Ectodermal cell (in vitro differentiated cells): ENCODE results near the gene EBLN2.

ENCODE experiments used
- H3K27ac ChIP-seq: 2 replicates; pipeline ENCODE4 v1.7.0; 2013; ENCODE audit warnings: mild to moderate bottlenecking, low read depth, low read length; ENCODE audit not compliant: insufficient read depth, poor library complexity, severe bottlenecking
- H3K27me3 ChIP-seq: 2 replicates; pipeline ENCODE4 v1.7.0; 2013; ENCODE audit warnings: mild to moderate bottlenecking, low read length; ENCODE audit not compliant: insufficient read depth, control insufficient read depth, poor library complexity, severe bottlenecking
- H3K36me3 ChIP-seq: one replicate; pipeline ENCODE4 v1.7.0; 2013; ENCODE audit warnings: low read length; ENCODE audit not compliant: control insufficient read depth, insufficient read depth
- H3K4me1 ChIP-seq: one replicate; pipeline ENCODE4 v1.7.0; 2013; ENCODE audit warnings: low read length; ENCODE audit not compliant: control insufficient read depth, insufficient read depth
- H3K4me3 ChIP-seq: 2 replicates; pipeline ENCODE4 v1.7.0; 2013; ENCODE audit warnings: low read depth, low read length, control low read depth; ENCODE audit not compliant: insufficient read depth
- H3K9me3 ChIP-seq: 2 replicates; pipeline ENCODE4 v1.7.0; 2013; ENCODE audit warnings: mild to moderate bottlenecking, low read length, moderate library complexity; ENCODE audit not compliant: control insufficient read depth
- WGBS, 2 experiments: methylation state at CpG; one replicate each; pipeline ENCODE4 v1.1.7; 2013; ENCODE audit warnings: missing lambda C conversion rate in 2 of 2; 5-methylcytosine and 5-hydroxymethylcytosine counted together

Gene EBLN2

GRCh38 chr3:73031573-73032103 is 29.8 kb upstream of the EBLN2 start:
- no peaks in the 10 kb centered on the region for H3K36me3 ChIP-seq
- H3K9me3 ChIP-seq: no peaks in the 10 kb centered on the region
- H3K4me3 ChIP-seq: no peak overlapping the region
- H3K27me3 ChIP-seq: no peaks in the 10 kb centered on the region
- 73 to 78% methylated on average over 2 of the region's 2 CpGs for WGBS, 2 experiments
- no peaks in the 10 kb centered on the region for H3K4me1 ChIP-seq
- no peak overlapping the region for H3K27ac ChIP-seq

GRCh38 chr3:73036694-73037591 is 24.5 kb upstream of the EBLN2 start:
- no peak overlapping the region for H3K4me3 ChIP-seq
- H3K4me1 ChIP-seq: no peaks in the 10 kb centered on the region
- no peak overlapping the region for H3K27ac ChIP-seq
- WGBS, 2 experiments: no CpG with 5 or more reads among the region's 3 CpGs
- no peaks in the 10 kb centered on the region for H3K36me3 ChIP-seq
- no peaks in the 10 kb centered on the region for H3K27me3 ChIP-seq
- H3K9me3 ChIP-seq: no peaks in the 10 kb centered on the region

GRCh38 chr3:73041537-73041936 is 19.9 kb upstream of the EBLN2 start:
- Histone ChIP-seq H3K27ac (no peak overlapping the region), H3K36me3 (no peaks in the 10 kb centered on the region), H3K4me1 (no peaks in the 10 kb centered on the region), H3K27me3 (no peaks in the 10 kb centered on the region), H3K9me3 (no peaks in the 10 kb centered on the region), H3K4me3 (no peak overlapping the region)
- 86 to 88% methylated on average over 3 of the region's 3 CpGs for WGBS, 2 experiments

GRCh38 chr3:73043414-73043813 is 18.0 kb upstream of the EBLN2 start:
- WGBS, 2 experiments: 80% methylated on average over 1 of the region's 1 CpG; no CpG with 5 or more reads in 1 of the 2 experiments
- no peaks in the 10 kb centered on the region for H3K36me3 ChIP-seq
- no peaks in the 10 kb centered on the region for H3K27me3 ChIP-seq
- H3K4me1 ChIP-seq: no peaks in the 10 kb centered on the region
- H3K27ac ChIP-seq: no peak overlapping the region
- no peak overlapping the region for H3K4me3 ChIP-seq
- no peaks in the 10 kb centered on the region for H3K9me3 ChIP-seq

DNA sequence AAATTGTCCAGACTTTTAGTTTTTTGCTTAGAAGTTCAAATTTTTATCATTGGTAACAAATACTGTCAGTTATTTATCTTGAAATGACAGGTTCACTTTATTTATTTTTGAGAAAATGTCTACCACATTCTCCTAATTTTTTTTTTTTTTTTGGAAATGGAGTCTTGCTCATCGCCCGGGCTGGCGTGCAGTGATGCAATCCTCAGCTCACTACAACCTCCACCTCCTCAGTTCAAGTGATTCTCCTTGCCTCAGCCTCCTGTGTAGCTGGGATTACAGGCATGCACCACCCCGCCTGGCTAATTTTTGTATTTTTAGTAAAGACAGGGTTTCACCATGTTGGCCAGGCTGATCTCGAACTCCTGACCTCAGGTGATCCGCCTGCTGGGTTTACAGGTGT is 16.1 kb upstream of the EBLN2 start:
- no peaks in the 10 kb centered on the region for H3K27me3 ChIP-seq
- H3K4me3 ChIP-seq: no peak overlapping the region
- WGBS, 2 experiments: 91 to 93% methylated on average over 6 of the region's 6 CpGs
- no peaks in the 10 kb centered on the region for H3K36me3 ChIP-seq
- H3K27ac ChIP-seq: no peak overlapping the region
- H3K4me1 ChIP-seq: no peaks in the 10 kb centered on the region
- H3K9me3 ChIP-seq: no peaks in the 10 kb centered on the region

GRCh38 chr3:73046195-73046594 is 15.3 kb upstream of the EBLN2 start:
- WGBS, 2 experiments: 67 to 70% methylated on average over 1 to 2 of the region's 2 CpGs
- Histone ChIP-seq H3K36me3 (no peaks in the 10 kb centered on the region), H3K4me3 (no peak overlapping the region), H3K27me3 (no peaks in the 10 kb centered on the region), H3K9me3 (no peaks in the 10 kb centered on the region), H3K27ac (no peak overlapping the region), H3K4me1 (no peaks in the 10 kb centered on the region)

- no peaks in the 10 kb centered on the region for H3K27me3 ChIP-seq
- H3K4me1 ChIP-seq: no peaks in the 10 kb centered on the region
- 97% methylated on average over 7 to 9 of the region's 10 CpGs for WGBS, 2 experiments
- no peaks in the 10 kb centered on the region for H3K36me3 ChIP-seq
- H3K4me3 ChIP-seq: no peak overlapping the region
- H3K9me3 ChIP-seq: no peaks in the 10 kb centered on the region
- no peak overlapping the region for H3K27ac ChIP-seq
Measured at GRCh38 chr3:73049319-73049718, 12.1 kb upstream of the EBLN2 start.

GRCh38 chr3:73052857-73053256 is 8.6 kb upstream of the EBLN2 start:
- H3K27ac ChIP-seq: no peak overlapping the region

GRCh38 chr3:73055583-73055982 is 5.9 kb upstream of the EBLN2 start:
- no peaks in the 10 kb centered on the region for H3K4me1 ChIP-seq
- H3K9me3 ChIP-seq: no peaks in the 10 kb centered on the region
- no peak overlapping the region for H3K4me3 ChIP-seq
- H3K36me3 ChIP-seq: no peaks in the 10 kb centered on the region
- 79 to 83% methylated on average over 8 of the region's 8 CpGs for WGBS, 2 experiments
- H3K27ac ChIP-seq: peak overlapping the region; percentile 16
- H3K27me3 ChIP-seq: no peaks in the 10 kb centered on the region

More at GRCh38 chr3:73052857-73053256, 8.6 kb upstream of the EBLN2 start:
- H3K9me3 ChIP-seq: no peaks in the 10 kb centered on the region
- no peak overlapping the region for H3K4me3 ChIP-seq
- H3K4me1 ChIP-seq: no peaks in the 10 kb centered on the region
- H3K36me3 ChIP-seq: no peaks in the 10 kb centered on the region
- no peaks in the 10 kb centered on the region for H3K27me3 ChIP-seq
- WGBS, 2 experiments: 95 to 100% methylated on average over 2 of the region's 2 CpGs

- H3K4me3 ChIP-seq: no peak overlapping the region
- no peaks in the 10 kb centered on the region for H3K9me3 ChIP-seq
- H3K27ac ChIP-seq: peak overlapping the region; percentile 16
- no peaks in the 10 kb centered on the region for H3K4me1 ChIP-seq
- H3K27me3 ChIP-seq: no peaks in the 10 kb centered on the region
- H3K36me3 ChIP-seq: no peaks in the 10 kb centered on the region
- 58 to 83% methylated on average over 2 to 4 of the region's 5 CpGs for WGBS, 2 experiments
Measured at GRCh38 chr3:73056014-73056844, 5.2 kb upstream of the EBLN2 start.
